BJ (cell line): ENCODE results near the gene UBAC2. TPM values are rescaled to one million over a fixed set of nuclear protein-coding genes. Genes with fewer than 3 reads are reported as not detected.
A peak's percentile ranks its signal among the peaks of the same experiment; 100 is the strongest.

Experiments used
- CTCF ChIA-PET: fragments of 350-600 bp; formaldehyde crosslinking; extraction: SDS; loops from one replicate; lab custom pipeline; 2021; ENCODE audit warnings: antibody characterized with exemption, inconsistent platforms; lab: Yijun Ruan, JAX
- POLR2A ChIA-PET: fragments of 300-600 bp; sonication (Branson Sonifier 250); formaldehyde crosslinking; extraction: SDS; loops from one replicate; lab custom pipeline; 2021; ENCODE audit warnings: antibody characterized with exemption; lab: Charles Lee
- DNase-seq: peaks from one replicate; pipeline ENCODE4 v3.0.0-alpha.2; 2011; ENCODE audit warnings: low read depth
- H3K27me3 ChIP-seq: 2 replicates; pipeline ENCODE4 v1.6.0; 2011; ENCODE audit warnings: low read length; ENCODE audit not compliant: control insufficient read depth, insufficient read depth
- H3K36me3 ChIP-seq: 2 replicates; pipeline ENCODE4 v1.5.1; 2011; ENCODE audit warnings: low read length; ENCODE audit not compliant: control insufficient read depth, insufficient read depth
- H3K4me3 ChIP-seq: 2 replicates; pipeline ENCODE4 v1.5.1; 2011; ENCODE audit warnings: low read depth, mild to moderate bottlenecking, control low read depth, low read length
- polyA plus RNA-seq: library from polyadenylated mRNA; depleted of rRNA; stranded (reverse); fragments of >200 nt; gene quantifications from 2 replicates; pipeline ENCODE4 v1.2.3, GENCODE V29; 2011
- TF ChIP-seq, protein P1 (sequence below): IDR thresholded peaks from 2 replicates; pipeline ENCODE4 v1.5.1; 2011; ENCODE audit warnings: low read depth, mild to moderate bottlenecking, control low read depth, inconsistent platforms, low read length, moderate library complexity; ENCODE audit not compliant: insufficient read depth

Gene UBAC2
- polyA plus RNA-seq, 1 experiment, result 84.7 TPM

DNA sequence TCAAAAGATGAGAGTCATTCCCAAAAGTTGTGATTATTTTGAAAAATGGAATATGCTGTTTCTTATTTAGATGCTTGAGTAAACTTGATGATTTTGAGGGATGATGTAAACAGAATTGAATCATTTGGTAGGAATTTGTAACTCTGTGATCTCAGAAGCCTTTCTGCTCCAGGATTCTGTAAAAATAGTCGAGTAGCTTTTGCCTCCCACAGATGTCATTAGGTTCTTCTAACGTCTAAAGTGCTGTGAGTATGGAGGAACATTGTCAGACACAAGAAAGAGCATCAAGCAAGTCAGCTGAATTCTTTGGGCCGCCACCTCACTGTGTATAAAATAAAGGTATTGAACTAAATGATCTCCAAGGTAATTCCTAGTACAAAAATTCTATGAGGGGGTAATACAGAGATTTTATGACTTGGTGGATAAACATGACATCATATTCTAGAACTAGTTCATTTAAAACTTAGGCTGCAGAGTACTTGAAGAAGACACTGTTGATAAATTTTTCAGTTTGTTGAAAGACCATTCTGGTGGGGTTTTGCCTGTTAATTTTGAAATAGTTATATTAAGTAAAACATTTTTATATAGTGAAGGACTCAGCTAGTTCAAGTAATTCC is 107.9 kb downstream of the UBAC2 start:
- H3K36me3 ChIP-seq, result no peaks in the 10 kb centered on the region
- no peaks in the 10 kb centered on the region for H3K27me3 ChIP-seq
- peak; percentile 53 for DNase-seq
- no peak overlapping the region for H3K4me3 ChIP-seq
- TF ChIP-seq, protein P1, sequence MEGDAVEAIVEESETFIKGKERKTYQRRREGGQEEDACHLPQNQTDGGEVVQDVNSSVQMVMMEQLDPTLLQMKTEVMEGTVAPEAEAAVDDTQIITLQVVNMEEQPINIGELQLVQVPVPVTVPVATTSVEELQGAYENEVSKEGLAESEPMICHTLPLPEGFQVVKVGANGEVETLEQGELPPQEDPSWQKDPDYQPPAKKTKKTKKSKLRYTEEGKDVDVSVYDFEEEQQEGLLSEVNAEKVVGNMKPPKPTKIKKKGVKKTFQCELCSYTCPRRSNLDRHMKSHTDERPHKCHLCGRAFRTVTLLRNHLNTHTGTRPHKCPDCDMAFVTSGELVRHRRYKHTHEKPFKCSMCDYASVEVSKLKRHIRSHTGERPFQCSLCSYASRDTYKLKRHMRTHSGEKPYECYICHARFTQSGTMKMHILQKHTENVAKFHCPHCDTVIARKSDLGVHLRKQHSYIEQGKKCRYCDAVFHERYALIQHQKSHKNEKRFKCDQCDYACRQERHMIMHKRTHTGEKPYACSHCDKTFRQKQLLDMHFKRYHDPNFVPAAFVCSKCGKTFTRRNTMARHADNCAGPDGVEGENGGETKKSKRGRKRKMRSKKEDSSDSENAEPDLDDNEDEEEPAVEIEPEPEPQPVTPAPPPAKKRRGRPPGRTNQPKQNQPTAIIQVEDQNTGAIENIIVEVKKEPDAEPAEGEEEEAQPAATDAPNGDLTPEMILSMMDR, result no peak
- ChIA-PET CTCF (interaction anchor here (1.3 to 2.7 kb wide), 3 partner anchors 12 to 132 kb away, joined by 4 to 6 read pairs (median 6); no protein-coding TSS in a partner anchor), POLR2A (interaction anchor here (0.6 kb wide), 1 partner anchor 132 kb away, joined by 3 read pairs; no protein-coding TSS in a partner anchor)

DNA sequence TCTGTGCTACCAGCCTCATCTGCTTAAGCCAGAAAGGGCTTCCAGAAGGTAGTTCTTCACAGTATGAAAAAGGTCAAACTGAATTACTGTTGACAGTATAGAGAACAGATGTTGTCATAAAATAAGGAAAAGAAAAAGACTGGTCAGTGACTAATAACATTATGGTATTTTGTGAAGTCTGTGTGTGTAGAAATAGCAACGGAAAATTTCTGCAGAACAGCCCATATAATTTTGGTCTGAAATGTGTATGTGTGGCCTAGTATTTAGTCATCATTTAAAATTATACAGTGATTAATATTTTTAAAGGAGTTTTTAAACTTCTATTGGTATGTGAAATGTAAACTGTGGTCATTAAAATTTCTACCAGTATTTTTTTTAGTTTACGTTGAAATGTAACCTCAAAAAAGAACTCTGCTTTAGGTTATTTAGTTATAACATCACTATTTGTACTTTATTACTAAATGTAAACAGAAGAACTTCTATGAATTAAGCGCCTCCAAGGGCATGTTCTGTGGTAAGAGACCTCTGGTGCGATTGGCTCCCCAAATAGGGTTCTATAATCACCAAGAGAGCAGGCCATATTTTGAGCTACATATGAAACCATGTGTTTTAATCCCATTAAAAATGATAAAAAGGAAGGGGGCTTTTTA is 109.9 kb downstream of the UBAC2 start:
- Histone ChIP-seq H3K27me3 (no peaks in the 10 kb centered on the region), H3K36me3 (no peaks in the 10 kb centered on the region), H3K4me3 (no peak overlapping the region)
- ChIA-PET CTCF (interaction anchor here (1.1 kb wide), 1 partner anchor 125 kb away, joined by 6 read pairs; no protein-coding TSS in a partner anchor), POLR2A (no interaction called here)
- DNase-seq, result peak; percentile 85
- TF ChIP-seq, protein P1, result no peak

DNA sequence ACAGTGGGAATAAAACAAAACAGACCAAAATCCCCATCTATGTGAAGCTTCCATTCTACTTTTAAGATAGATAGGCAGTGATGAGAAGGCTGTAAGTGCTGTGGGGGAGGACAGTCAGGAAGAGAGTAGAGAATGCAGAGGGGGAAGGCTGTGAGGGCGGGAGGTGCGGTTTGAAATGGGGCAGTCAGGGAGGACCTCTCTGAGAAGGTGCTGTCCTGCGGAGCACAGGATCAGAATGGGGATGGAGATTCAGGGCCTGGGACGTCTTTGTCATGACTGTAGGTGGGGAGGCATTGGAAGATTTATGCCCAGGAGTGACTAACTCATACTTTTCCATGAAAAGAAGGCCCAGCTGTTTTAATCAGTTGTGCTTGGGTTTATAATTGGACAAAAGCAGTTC is 110.5 kb downstream of the UBAC2 start:
- Histone ChIP-seq H3K27me3 (no peaks in the 10 kb centered on the region), H3K36me3 (no peaks in the 10 kb centered on the region), H3K4me3 (no peak overlapping the region)
- POLR2A ChIA-PET, result no interaction called here
- DNase-seq, result no peak
- TF ChIP-seq, protein P1, result no peak
- CTCF ChIA-PET, result interaction anchor here (1.1 to 1.8 kb wide), 3 partner anchors 11 to 126 kb away, joined by 3 to 6 read pairs (median 5); no protein-coding TSS in a partner anchor

DNA sequence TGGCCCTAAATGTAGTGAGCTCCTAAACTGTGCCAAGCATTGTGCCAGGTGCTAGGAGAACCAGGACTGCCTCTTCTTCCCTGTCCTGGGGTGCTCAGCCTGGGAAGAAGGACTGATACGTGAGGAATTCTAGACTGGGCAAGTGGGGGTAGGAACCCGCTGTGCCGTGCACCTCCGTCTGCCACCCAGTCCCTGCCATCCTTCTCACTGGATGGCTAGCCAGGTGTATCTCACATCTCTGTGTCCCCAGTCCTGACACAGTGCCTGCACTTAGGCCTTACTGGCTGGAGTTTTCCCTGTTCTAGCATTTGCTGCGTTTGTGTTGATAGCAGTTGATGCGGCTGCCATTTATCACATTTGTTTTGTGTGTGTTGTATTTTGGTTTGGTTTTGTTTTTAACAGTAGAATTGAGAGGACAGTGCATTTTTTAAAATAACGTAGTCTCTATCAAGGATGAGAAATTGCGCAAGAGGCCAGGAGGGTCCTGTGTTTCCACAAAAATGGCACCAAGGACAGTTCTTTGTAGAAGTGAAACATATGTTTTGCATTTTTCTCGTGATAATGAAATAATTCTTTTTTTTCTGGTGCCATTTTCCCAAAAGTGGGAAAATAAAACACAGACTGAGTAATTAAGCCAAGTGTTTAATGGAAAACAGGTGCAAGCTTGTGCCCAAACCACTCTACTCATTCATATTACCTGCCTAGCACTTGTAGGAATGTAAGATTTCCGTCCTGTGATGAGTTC is 111.3 kb downstream of the UBAC2 start:
- Histone ChIP-seq H3K27me3 (no peaks in the 10 kb centered on the region), H3K36me3 (no peaks in the 10 kb centered on the region), H3K4me3 (no peak overlapping the region)
- DNase-seq, result no peak
- POLR2A ChIA-PET, result no interaction called here
- TF ChIP-seq, protein P1, result no peak
- CTCF ChIA-PET, result interaction anchor here (0.7 to 1.8 kb wide), 3 partner anchors 10 to 125 kb away, joined by 3 to 5 read pairs (median 3); no protein-coding TSS in a partner anchor
